Measurements from ENCODE around the gene COG5. TPM values are rescaled to one million over a fixed set of nuclear protein-coding genes. Genes with fewer than 3 reads are reported as not detected.

COG5 gene
- total and polyA plus RNA-seq, 2 of the 8 experiments (the other 6 are each of a cell fraction or from before 2014, with no cell fraction given) = 10.5 to 28.1 TPM

GRCh38 chr7:107236862-107237261, 326.9 kb downstream of the COG5 start:
- CTCF ChIA-PET (ENCODE audit: partially characterized antibody) = no interaction called here
- no peak for FAIRE-seq
- H3K4me1 ChIP-seq (replicated peaks in 1 of 4; ENCODE audit: control insufficient read depth in 3 of 4, insufficient read depth in 4 of 4, low read length in 3 of 4) = peaks cover 0 to 9% (median 2%) of the 10 kb centered on the region in 4 experiments; a peak in 3 of 7 replicates
- TF ChIP-seq TAF1 (IDR thresholded peaks at IDR 0.05; ENCODE audit: low read depth, low read length) (no peak), CBX8 (IDR thresholded peaks at IDR 0.05; ENCODE audit: borderline replicate concordance, low read depth, low read length) (no peak), MAFK (IDR thresholded peaks at IDR 0.05; ENCODE audit: low read depth, low read length) (no peak), USF2 (IDR thresholded peaks at IDR 0.05; ENCODE audit: low read length) (no peak), CHD2 (IDR thresholded peaks at IDR 0.05; ENCODE audit: low read length) (no peak), ATF3 (IDR thresholded peaks at IDR 0.05; ENCODE audit: insufficient read depth, low read depth, low read length) (no peak), CHD1 (IDR thresholded peaks at IDR 0.05; ENCODE audit: low read depth, low read length) (no peak), CTBP2 (IDR thresholded peaks at IDR 0.05; ENCODE audit: borderline replicate concordance, insufficient read depth, insufficient read length, low read length) (no peak), RXRA (IDR thresholded peaks at IDR 0.05; ENCODE audit: insufficient read depth, low read depth, low read length) (no peak), BACH1 (IDR thresholded peaks at IDR 0.05; ENCODE audit: low read length) (no peak), GABPA (IDR thresholded peaks at IDR 0.05; ENCODE audit: borderline replicate concordance, insufficient read depth, low read length) (no peak), SAP30 (IDR thresholded peaks at IDR 0.05; ENCODE audit: insufficient read depth, insufficient replicate concordance, low read length) (no peak), NANOG (IDR thresholded peaks at IDR 0.05; ENCODE audit: insufficient read depth, low read depth, low read length, poor library complexity, severe bottlenecking) (no peak), BRCA1 (IDR thresholded peaks at IDR 0.05; ENCODE audit: low read depth, low read length) (no peak)

More at GRCh38 chr7:107236862-107237261, 326.9 kb downstream of the COG5 start:
- Histone ChIP-seq H3K9me3 (ENCODE audit: insufficient read depth in 2 of 2, low read depth in 1 of 2, low read length in 1 of 2) (no peaks in the 10 kb centered on the region), H2AK5ac (ENCODE audit: low read depth, low read length) (no peak overlapping the region), H4K20me1 (replicated peaks in 1 of 2; ENCODE audit: control insufficient read depth in 1 of 2, insufficient read depth in 2 of 2, low read length in 2 of 2) (no peaks in the 10 kb centered on the region), H3K27ac (ENCODE audit: low read depth, low read length) (no peak overlapping the region), H2AFZ (ENCODE audit: low read length) (no peak overlapping the region), H4K5ac (ENCODE audit: insufficient read length, low read depth, low read length) (no peak overlapping the region), H3K27me3 (replicated peaks in 1 of 4; ENCODE audit: control insufficient read depth in 3 of 4, extremely low read depth in 1 of 4, insufficient read depth in 3 of 4, low read length in 3 of 4) (peaks cover 0 to 1% (median 0%) of the 10 kb centered on the region in 4 experiments; a peak in 1 of 7 replicates), H3K79me2 (ENCODE audit: control insufficient read depth in 1 of 2, insufficient read depth in 2 of 2, low read length in 2 of 2) (no peaks in the 10 kb centered on the region), H3K18ac (ENCODE audit: extremely low read depth, low read length) (no peak overlapping the region), H3K4me3 (ENCODE audit: extremely low read depth in 1 of 4, insufficient read depth in 2 of 4, low read depth in 3 of 4, low read length in 4 of 4) (no peak overlapping the region), H3K56ac (replicated peaks; ENCODE audit: insufficient read length, low read depth, low read length) (no peak overlapping the region), H2BK20ac (ENCODE audit: low read length) (no peak overlapping the region), H3K23ac (ENCODE audit: insufficient read length) (no peak overlapping the region), H2BK120ac (replicated peaks; ENCODE audit: low read depth, low read length) (no peak overlapping the region), H2BK15ac (ENCODE audit: low read length) (no peak overlapping the region), H4K91ac (replicated peaks; ENCODE audit: insufficient read length, low read length) (no peak overlapping the region), H3K23me2 (ENCODE audit: low read depth, low read length) (no peaks in the 10 kb centered on the region), H2BK5ac (ENCODE audit: low read depth, low read length) (no peak overlapping the region), H3K4me2 (ENCODE audit: insufficient read depth in 1 of 2, low read depth in 2 of 2, low read length in 2 of 2) (no peak overlapping the region), H3K14ac (ENCODE audit: insufficient read length) (no peak overlapping the region), H3K36me3 (ENCODE audit: control insufficient read depth in 2 of 4, insufficient read depth in 4 of 4, low read length in 3 of 4) (no peaks in the 10 kb centered on the region), H4K8ac (ENCODE audit: extremely low read depth, insufficient read depth, low read length) (no peak overlapping the region), H3K4ac (replicated peaks; ENCODE audit: insufficient read length, low read depth, low read length) (no peak overlapping the region), H2BK12ac (ENCODE audit: low read depth, low read length) (no peak overlapping the region), H3K9ac (replicated peaks in 1 of 4; ENCODE audit: extremely low read depth in 1 of 4, low read depth in 3 of 4, low read length in 3 of 4) (no peak overlapping the region), H3K79me1 (ENCODE audit: low read depth, low read length) (no peaks in the 10 kb centered on the region)
- DNase-seq (ENCODE audit: low read depth in 1 of 2, low spot score in 2 of 2) = no peak
- POLR2A ChIA-PET (ENCODE audit: partially characterized antibody) = no interaction called here
